ENCODE results near the gene KCNH3.
A peak's percentile ranks its signal among the peaks of the same experiment; 100 is the strongest.
"Not testable (repeated sequence)": the region's sequence is repeated elsewhere in the genome, so short reads cannot be mapped to it uniquely, and the experiment has no call there.

Gene KCNH3

DNA sequence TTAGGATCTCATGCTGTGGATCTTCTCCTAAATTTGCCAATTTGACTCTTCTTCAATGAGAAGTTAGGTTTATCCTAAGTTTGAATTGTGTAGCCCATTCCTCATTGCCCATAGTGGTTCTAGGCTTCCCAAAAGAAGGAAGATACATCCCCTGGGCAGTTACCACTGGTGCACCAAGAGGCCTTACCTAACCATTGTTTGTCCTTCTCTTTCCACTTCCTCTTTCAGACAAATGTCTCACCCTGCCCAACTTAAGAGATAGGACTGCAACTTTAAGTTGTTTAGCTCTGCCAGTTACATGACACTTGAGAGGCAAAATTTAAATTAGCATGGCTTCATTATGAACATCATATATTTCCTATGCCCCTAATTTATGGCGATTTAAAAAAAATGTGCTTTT lies 9.4 kb upstream of the KCNH3 start:
- peak in 3 of 4 experiments; percentile 30 to 57 (median 50) for DNase-seq

- no peak for DNase-seq
Observed at GRCh38 chr12:49531745-49532144, 7.1 kb upstream of the KCNH3 start.

DNA sequence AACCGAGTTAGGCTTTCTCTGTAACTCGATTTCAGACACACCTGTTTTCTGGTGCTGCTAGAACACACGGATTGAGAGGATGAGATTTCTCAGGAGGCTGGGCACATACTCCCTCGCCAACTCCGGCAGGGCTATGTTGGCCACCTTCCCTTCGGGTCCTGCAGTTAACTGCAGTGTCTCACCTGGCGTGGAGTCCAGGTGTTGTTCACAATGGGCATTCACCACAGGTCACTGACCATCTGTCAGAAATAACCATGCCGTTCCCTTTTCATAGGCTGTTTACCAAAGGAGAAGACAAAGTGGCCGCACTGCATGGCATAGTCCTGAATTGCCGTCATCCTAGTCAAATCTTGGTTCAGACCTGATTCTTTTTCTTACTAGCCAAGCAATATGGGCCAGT lies 5.5 kb upstream of the KCNH3 start:
- no peak for DNase-seq

DNA sequence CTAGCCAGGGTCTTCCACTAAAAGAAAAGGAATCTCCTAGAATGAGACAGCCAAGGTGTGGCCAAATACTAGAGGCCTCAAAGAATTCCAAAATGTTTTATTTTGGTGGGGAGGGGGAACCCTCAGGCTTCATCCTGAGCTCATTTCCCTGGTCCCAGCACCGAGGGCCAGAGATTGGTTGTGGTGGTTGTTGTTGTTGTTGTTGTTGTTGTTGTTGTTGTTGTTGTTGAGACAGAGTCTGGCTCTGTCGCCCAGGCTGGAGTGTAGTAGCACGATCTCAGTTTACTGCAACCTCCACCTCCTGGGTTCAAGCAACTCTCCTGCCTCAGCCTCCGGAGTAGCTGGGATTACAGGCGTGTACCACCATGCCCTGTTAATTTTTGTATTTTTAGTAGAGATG lies 4.7 kb upstream of the KCNH3 start:
- DNase-seq, result not testable (repeated sequence)

- DNase-seq, result no peak
Observed at GRCh38 chr12:49534731-49535278, 4.0 kb upstream of the KCNH3 start.

DNA sequence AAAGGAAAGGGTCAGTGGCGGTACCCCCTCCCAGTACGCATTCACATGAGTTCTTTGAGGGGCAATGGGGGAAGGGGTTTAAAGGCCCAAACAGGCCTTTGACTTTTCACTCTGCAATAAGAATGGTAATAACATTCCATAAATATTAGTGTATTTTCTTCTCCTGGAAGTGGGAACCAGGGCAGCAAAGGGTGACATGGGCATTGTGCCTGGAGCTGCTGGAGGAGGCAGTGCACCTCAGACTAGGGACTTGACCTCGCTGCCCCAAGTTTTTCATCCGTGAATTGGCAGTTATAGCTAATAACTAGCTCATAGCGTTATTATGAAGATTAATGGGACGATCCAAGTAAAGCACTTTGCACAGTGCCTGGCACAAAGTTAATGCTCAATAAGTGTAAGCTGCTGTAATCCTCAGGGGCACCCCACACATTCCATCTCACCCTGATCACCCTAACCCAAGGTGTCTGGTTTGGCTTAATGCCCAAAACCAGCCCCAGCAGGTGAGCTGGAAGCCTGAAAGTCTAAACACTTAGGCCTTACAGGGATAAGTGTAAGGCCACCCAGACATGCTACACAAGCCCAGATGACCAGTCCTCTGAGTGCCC lies 2.8 kb upstream of the KCNH3 start:
- DNase-seq, result no peak

GRCh38 chr12:49536526-49537071 lies 2.2 kb upstream of the KCNH3 start:
- DNase-seq, result peak in 3 of 4 experiments; percentile 21 to 36 (median 35)

DNA sequence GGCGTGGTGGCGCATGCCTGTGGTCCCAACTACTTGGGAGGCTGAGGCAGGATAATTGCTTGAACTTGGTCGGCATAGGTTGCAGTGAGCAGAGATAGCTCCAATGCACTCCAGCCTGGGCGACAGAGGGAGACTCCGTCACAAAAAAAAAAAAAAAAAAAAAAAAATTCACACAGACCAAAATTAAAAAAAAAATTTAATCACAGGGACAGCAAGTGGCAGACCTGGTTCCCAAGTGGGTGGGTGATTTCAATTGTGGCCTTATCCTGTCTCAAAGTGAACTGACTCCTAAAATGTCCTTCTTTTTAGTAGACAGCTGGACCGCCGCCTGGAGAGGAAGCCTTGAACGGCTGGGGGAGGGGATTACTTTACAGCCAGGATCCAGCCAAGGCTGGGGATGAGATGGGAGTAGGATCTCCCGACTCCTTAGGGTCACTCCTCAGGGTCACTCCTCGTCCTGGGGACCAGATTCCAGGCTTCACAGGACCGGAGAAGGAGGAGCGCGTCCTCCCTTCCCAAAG lies 1.5 kb upstream of the KCNH3 start:
- DNase-seq, result peak in 3 of 4 experiments; percentile 17 to 34 (median 26)

DNA sequence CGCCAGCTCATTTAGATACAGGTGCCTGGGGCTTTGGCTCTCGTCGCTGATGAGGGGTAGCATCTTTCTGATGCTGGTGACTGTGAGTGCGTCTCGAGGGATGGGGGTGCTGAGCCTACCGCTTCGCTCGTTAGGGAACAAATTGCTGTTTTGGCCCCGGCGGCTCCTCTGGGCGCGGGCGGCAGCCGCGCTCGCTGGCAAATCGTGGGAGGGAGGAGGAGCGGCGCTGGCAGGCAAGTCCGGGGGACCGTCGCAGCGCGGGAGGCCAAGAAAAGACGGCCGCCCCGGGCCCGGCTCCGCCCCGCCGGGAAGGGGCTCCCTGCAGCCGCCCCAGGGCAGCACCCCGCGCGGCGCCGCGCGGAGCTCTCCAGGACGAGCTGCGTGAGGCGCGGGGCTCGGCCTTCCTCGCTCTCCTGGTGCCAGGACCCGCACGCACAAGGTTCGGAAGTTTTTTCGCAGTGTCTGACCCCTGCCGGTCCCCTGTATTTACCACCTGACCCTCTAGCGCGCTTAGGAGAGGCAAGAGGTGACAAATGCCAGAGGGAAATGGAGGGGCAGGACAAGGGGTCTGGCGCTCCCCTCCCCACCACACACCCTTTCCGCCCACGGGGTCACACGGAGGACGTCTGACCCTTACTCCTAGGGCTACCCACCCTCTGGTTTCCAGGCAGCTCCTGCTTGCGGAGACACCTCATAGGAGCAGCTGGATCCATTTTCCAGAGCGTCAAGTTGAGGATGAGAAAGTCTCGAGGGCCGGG lies 899 bp upstream of the KCNH3 start:
- peak; percentile 28 to 66 (median 45) for DNase-seq

GRCh38 chr12:49539406-49540228 lies 787 bp downstream of the KCNH3 start:
- no peak for DNase-seq

DNA sequence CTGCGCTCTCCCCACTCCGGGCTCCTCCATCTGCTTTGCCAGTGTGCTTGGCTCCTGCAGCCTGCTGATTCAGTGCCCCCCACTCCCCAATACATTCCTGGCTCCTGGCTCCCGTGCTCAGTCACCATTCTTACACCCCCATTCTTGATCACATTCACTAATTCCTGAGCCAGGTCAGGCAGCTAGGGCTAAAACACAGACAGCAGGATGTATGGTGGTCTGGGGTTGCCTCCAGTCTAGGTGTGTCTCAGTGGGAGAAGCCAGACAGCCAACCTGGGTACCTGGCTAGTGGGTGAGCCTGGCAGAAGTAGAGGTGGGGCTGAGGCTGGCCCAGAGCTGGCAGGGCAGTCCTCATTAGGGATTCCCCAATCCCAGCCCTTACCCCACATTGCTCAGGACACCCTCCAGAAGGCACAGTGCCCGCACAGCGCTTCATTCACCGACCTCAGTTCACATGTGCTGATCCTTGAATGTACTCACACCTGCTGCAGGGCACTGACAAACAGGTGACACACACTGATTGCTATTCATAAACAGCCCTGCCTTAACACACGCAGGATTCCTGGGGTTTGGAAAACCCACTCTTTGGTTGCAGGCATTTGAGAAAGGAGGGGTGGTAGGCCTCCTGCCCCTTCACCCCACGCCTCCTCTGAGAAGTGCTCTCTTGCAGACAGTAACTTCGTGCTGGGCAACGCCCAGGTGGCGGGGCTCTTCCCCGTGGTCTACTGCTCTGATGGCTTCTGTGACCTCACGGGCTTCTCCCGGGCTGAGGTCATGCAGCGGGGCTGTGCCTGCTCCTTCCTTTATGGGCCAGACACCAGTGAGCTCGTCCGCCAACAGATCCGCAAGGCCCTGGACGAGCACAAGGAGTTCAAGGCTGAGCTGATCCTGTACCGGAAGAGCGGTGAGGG lies 1.7 kb downstream of the KCNH3 start:
- DNase-seq, result no peak

DNA sequence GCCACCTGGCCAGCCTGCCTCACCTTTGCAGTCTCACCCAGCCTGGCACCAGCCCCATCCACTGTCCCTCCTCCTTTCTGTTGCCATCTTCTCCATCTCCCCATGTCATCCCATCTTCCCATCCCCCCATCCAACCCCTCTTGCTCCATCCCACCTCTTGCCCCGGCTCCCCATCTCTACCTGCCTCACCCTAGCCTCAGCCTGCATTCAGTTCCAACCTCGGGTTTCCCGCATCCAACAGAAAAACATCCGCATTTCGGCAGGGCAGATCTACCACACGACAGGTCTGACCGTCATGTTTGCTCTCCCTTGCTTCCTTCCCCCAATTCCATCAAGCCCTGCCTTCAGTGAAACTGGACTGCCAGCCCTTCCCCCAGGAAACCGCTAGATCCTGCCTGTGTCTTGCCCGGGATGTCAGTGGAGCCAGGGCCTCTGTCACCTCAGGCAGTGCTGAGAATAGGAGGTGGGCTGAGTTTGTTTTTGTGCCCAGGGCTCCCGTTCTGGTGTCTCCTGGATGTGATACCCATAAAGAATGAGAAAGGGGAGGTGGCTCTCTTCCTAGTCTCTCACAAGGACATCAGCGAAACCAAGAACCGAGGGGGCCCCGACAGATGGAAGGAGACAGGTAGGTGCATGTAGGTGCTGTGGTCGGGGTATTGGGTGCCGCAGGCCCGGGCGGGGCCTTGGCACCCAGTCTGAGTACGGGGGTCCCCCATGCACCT lies 2.5 kb downstream of the KCNH3 start:
- no peak for DNase-seq

DNA sequence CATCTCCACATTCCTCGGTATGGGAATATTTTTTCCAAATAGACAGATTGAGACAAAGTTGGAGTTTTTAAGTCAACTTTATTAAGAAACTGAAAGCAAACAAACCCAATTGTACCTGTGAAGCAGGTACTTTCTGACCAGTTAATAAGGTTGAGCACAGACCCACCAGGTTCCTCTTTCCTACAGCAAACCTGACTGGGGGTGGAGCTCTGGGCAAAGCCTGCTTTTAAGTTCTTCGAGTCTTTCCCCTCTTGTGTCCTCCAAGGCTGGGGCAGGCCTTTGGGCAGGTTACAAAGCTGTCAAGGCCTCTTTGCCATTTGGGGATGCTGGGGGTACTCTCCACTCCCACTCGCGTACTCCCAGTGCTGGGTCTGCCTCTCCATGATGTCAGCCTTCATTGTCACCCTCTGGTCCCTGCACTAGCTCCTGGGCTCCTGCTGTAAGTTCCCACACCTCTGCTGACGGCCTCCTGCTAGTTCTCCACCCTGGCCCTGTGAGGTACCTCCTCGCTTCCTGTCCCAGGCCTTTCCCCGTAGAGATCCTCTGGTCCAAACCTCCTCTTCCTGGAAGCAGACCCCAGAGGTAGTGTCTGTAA lies 3.2 kb downstream of the KCNH3 start:
- DNase-seq, result no peak

DNA sequence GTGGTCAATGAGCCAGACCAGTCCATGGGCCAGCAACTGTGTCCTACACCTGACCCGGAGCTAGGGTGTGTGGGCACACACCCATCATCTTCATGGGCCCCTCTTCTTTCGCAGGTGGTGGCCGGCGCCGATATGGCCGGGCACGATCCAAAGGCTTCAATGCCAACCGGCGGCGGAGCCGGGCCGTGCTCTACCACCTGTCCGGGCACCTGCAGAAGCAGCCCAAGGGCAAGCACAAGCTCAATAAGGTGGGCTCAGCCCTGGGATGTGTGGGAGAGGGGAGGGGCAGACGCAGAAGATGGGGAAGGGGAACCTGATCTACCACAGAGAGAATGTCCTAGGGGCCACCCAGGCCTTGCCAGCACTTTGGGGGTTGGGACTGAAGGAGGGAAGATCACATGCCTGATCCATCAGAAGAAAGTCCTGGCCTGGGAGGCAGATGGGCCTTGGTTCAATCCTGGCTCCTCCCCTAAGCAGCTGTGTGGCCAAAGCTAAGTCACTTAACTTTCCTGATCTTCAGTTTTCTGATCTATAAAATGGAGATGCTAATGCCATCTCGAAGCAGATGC lies 3.8 kb downstream of the KCNH3 start:
- DNase-seq, result no peak

- DNase-seq, result no peak
Observed at GRCh38 chr12:49543221-49543913, 4.5 kb downstream of the KCNH3 start.

DNA sequence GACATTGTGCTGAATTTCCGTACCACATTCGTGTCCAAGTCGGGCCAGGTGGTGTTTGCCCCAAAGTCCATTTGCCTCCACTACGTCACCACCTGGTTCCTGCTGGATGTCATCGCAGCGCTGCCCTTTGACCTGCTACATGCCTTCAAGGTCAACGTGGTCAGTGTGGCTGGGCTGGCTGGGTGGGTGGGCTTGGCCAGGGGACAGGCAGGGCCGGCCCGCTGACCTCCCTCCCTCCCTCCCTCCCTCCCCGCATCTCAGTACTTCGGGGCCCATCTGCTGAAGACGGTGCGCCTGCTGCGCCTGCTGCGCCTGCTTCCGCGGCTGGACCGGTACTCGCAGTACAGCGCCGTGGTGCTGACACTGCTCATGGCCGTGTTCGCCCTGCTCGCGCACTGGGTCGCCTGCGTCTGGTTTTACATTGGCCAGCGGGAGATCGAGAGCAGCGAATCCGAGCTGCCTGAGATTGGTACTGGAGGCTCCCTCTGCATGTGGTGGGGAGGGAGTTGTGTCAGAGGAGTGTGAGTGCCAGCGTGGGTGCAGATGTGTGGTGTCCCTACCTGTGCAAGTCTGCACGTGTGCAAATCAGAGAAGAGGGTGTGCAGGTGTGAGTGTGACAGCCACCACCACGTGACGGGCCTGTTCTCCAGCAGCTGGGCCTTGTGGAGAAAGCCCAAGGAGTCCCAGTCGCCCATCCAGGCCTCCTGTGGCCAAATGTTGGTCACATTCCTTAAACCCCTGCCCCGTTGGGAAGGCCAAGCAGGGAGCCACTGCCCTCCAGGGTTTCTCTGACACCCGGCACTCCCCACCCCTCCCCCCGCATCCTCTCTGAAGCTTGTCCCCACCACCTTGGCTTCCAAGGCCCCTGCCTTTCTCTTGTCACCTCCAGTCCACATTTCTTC lies 5.3 kb downstream of the KCNH3 start:
- no peak for DNase-seq

GRCh38 chr12:49545815-49546214 lies 7.0 kb downstream of the KCNH3 start:
- DNase-seq, result no peak

DNA sequence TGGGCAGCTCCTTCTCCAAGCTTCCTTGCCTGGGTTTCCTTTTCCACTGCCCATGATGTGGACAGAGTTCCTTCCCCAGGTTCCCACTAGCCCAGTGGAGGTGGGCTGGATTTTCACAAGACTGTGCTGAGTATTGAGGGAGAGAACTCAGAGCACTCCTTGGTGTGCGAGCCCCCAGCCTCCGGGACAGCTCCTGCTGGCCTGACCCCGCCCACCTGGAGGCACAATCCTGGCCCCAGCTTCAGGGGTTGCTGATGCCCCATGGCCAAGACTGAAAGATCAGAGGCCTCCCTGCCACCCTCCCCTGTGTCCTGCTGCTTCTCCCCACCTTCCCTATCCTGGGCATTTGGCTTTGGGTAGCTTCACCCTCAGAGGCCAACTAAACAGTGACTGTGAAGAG lies 7.7 kb downstream of the KCNH3 start:
- no peak for DNase-seq

Data from suppressor macrophage (primary cell).